ENCODE measurements around the gene EPC2. TPM values are rescaled to one million over a fixed set of nuclear protein-coding genes. Genes with fewer than 3 reads are reported as not detected.

The EPC2 gene
- polyA plus RNA-seq, 1 of the 3 experiments (the other 2 are of a cell fraction) = 8.8 TPM

DNA sequence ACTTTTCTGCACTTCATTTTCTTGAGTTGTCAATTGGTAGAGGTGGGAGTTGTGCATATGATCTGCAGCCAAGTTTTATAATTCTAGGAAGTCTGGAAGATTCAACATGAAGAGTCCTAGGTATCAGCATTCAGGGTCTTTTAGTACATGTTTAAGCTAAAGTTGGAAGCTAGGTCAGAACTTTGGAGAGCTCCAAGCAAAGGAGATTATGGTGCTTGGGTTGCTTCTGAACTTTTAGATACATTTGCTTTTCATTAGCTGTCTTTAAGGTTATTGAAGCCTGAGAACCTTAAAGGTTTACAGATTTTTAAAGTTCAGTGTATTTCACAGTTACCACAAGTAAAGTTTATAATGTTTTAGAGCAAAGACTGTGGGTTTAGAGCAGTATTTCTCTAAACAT is 85.5 kb downstream of the EPC2 start:
- Histone ChIP-seq H2AFZ (ENCODE audit: low read depth) (no peak overlapping the region), H3K27ac (ENCODE audit: low read depth in 2 of 2, low read length in 1 of 2) (no peak overlapping the region), H3K36me3 (replicated peaks in 1 of 2; ENCODE audit: control insufficient read depth in 1 of 2, insufficient read depth in 2 of 2, low read length in 1 of 2) (peaks cover 0 to 9% of the 10 kb centered on the region in 2 experiments), H3K9me2 (no peaks in the 10 kb centered on the region), H3K79me2 (ENCODE audit: insufficient read depth) (peaks cover 79% of the 10 kb centered on the region), H3K4me1 (ENCODE audit: control insufficient read depth in 1 of 2, insufficient read depth in 2 of 2, low read depth in 1 of 2, low read length in 1 of 2) (no peaks in the 10 kb centered on the region), H3F3A (replicated peaks; ENCODE audit: insufficient read depth) (no peaks in the 10 kb centered on the region), H4K20me1 (ENCODE audit: insufficient read depth) (peaks cover 39% of the 10 kb centered on the region; the same call in 1 of the 2 replicates), H3K9me3 (peaks cover 6% of the 10 kb centered on the region; the same call in 1 of the 2 replicates), H3K4me3 (ENCODE audit: low read depth in 2 of 2, low read length in 1 of 2) (no peak overlapping the region), H3K4me2 (no peak overlapping the region), H3K27me3 (ENCODE audit: insufficient read depth) (no peaks in the 10 kb centered on the region), H3K9ac (no peak overlapping the region)
- ChIA-PET CTCF (interaction anchor here (1.3 kb wide), 1 partner anchor 9 kb away, joined by 4 read pairs; no protein-coding TSS in a partner anchor), POLR2A (no interaction called here)
- DNase-seq = no peak
- TF ChIP-seq, protein P1, sequence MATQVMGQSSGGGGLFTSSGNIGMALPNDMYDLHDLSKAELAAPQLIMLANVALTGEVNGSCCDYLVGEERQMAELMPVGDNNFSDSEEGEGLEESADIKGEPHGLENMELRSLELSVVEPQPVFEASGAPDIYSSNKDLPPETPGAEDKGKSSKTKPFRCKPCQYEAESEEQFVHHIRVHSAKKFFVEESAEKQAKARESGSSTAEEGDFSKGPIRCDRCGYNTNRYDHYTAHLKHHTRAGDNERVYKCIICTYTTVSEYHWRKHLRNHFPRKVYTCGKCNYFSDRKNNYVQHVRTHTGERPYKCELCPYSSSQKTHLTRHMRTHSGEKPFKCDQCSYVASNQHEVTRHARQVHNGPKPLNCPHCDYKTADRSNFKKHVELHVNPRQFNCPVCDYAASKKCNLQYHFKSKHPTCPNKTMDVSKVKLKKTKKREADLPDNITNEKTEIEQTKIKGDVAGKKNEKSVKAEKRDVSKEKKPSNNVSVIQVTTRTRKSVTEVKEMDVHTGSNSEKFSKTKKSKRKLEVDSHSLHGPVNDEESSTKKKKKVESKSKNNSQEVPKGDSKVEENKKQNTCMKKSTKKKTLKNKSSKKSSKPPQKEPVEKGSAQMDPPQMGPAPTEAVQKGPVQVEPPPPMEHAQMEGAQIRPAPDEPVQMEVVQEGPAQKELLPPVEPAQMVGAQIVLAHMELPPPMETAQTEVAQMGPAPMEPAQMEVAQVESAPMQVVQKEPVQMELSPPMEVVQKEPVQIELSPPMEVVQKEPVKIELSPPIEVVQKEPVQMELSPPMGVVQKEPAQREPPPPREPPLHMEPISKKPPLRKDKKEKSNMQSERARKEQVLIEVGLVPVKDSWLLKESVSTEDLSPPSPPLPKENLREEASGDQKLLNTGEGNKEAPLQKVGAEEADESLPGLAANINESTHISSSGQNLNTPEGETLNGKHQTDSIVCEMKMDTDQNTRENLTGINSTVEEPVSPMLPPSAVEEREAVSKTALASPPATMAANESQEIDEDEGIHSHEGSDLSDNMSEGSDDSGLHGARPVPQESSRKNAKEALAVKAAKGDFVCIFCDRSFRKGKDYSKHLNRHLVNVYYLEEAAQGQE (IDR thresholded peaks at IDR 0.05; ENCODE audit: low read depth, low read length) = peak; percentile 88
- no peak for TF ChIP-seq FOSL2 (IDR thresholded peaks at IDR 0.05; ENCODE audit: borderline replicate concordance, low read depth)

DNA sequence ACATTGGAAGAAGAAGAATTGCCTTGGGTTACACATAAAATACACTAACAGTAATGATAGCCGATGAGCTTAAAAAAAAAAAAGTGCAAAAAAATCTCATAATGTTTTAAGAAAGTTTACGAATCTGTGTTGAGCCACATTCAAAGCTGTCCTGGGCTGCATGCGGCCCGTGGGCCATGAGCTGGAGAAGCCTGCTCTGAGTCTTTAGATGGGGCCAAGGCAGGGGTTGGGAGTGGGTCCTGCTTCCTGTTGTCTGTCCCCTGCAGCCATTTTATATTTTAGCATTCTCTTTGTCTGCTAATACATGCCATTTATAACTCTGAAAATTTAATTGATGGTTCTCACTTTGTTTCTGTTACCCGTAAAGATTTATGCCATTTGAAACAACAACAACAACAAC is 93.2 kb downstream of the EPC2 start:
- Histone ChIP-seq H4K20me1 (ENCODE audit: insufficient read depth) (peaks cover 26% of the 10 kb centered on the region), H3K4me1 (ENCODE audit: control insufficient read depth in 1 of 2, insufficient read depth in 2 of 2, low read depth in 1 of 2, low read length in 1 of 2) (peaks cover 0 to 4% of the 10 kb centered on the region in 2 experiments; a peak in 1 of 4 replicates), H3K9me3 (no peaks in the 10 kb centered on the region), H3K79me2 (ENCODE audit: insufficient read depth) (peaks cover 42% of the 10 kb centered on the region), H3K27me3 (ENCODE audit: insufficient read depth) (no peaks in the 10 kb centered on the region), H3K4me3 (ENCODE audit: low read depth in 2 of 2, low read length in 1 of 2) (no peak overlapping the region), H3F3A (replicated peaks; ENCODE audit: insufficient read depth) (no peaks in the 10 kb centered on the region), H3K36me3 (replicated peaks in 1 of 2; ENCODE audit: control insufficient read depth in 1 of 2, insufficient read depth in 2 of 2, low read length in 1 of 2) (no peaks in the 10 kb centered on the region), H3K9me2 (no peaks in the 10 kb centered on the region), H3K27ac (ENCODE audit: low read depth in 2 of 2, low read length in 1 of 2) (no peak overlapping the region), H3K4me2 (no peak overlapping the region), H2AFZ (ENCODE audit: low read depth) (no peak overlapping the region), H3K9ac (no peak overlapping the region)
- ChIA-PET CTCF (no interaction called here), POLR2A (no interaction called here)
- WGBS (ENCODE audit: low lambda C conversion rate) = 99% methylated on average over 5 of the region's 5 CpGs
- TF ChIP-seq SMC3 (IDR thresholded peaks at IDR 0.05; ENCODE audit: low read depth, low read length) (no peak), MXI1 (IDR thresholded peaks at IDR 0.05; ENCODE audit: low read depth, low read length) (no peak), POLR2AphosphoS5 (IDR thresholded peaks at IDR 0.05; ENCODE audit: low read depth, low read length) (no peak), TCF12 (IDR thresholded peaks at IDR 0.05) (no peak), EZH2phosphoT487 (IDR thresholded peaks at IDR 0.05; ENCODE audit: borderline replicate concordance, low read depth) (no peak), NFIC (IDR thresholded peaks at IDR 0.05; ENCODE audit: borderline replicate concordance) (no peak), GATA2 (CRISPR knock-in tag; IDR thresholded peaks at IDR 0.05) (no peak), TEAD4 (IDR thresholded peaks at IDR 0.05; ENCODE audit: borderline replicate concordance, insufficient read depth) (no peak), RCOR1 (IDR thresholded peaks at IDR 0.05; ENCODE audit: low read length) (no peak), RXRA (IDR thresholded peaks at IDR 0.05; ENCODE audit: borderline replicate concordance, low read depth) (no peak), EP300 (IDR thresholded peaks at IDR 0.05; ENCODE audit: borderline replicate concordance in 1 of 2, low read depth in 1 of 2, low read length in 1 of 2) (no peak), FOSL2 (IDR thresholded peaks at IDR 0.05; ENCODE audit: borderline replicate concordance, low read depth) (no peak), YY1 (IDR thresholded peaks at IDR 0.05; ENCODE audit: low read depth) (no peak)
- TF ChIP-seq, protein P2, sequence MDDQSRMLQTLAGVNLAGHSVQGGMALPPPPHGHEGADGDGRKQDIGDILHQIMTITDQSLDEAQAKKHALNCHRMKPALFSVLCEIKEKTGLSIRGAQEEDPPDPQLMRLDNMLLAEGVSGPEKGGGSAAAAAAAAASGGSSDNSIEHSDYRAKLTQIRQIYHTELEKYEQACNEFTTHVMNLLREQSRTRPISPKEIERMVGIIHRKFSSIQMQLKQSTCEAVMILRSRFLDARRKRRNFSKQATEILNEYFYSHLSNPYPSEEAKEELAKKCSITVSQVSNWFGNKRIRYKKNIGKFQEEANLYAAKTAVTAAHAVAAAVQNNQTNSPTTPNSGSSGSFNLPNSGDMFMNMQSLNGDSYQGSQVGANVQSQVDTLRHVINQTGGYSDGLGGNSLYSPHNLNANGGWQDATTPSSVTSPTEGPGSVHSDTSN (IDR thresholded peaks at IDR 0.05) = no peak
- TF ChIP-seq, protein P3, sequence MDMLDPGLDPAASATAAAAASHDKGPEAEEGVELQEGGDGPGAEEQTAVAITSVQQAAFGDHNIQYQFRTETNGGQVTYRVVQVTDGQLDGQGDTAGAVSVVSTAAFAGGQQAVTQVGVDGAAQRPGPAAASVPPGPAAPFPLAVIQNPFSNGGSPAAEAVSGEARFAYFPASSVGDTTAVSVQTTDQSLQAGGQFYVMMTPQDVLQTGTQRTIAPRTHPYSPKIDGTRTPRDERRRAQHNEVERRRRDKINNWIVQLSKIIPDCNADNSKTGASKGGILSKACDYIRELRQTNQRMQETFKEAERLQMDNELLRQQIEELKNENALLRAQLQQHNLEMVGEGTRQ (IDR thresholded peaks at IDR 0.05; ENCODE audit: borderline replicate concordance, low read depth, low read length) = no peak
- TF ChIP-seq, protein P4, sequence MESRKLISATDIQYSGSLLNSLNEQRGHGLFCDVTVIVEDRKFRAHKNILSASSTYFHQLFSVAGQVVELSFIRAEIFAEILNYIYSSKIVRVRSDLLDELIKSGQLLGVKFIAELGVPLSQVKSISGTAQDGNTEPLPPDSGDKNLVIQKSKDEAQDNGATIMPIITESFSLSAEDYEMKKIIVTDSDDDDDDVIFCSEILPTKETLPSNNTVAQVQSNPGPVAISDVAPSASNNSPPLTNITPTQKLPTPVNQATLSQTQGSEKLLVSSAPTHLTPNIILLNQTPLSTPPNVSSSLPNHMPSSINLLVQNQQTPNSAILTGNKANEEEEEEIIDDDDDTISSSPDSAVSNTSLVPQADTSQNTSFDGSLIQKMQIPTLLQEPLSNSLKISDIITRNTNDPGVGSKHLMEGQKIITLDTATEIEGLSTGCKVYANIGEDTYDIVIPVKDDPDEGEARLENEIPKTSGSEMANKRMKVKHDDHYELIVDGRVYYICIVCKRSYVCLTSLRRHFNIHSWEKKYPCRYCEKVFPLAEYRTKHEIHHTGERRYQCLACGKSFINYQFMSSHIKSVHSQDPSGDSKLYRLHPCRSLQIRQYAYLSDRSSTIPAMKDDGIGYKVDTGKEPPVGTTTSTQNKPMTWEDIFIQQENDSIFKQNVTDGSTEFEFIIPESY (IDR thresholded peaks at IDR 0.05; ENCODE audit: borderline replicate concordance, low read depth) = no peak
- no peak for DNase-seq
